CD4-positive, alpha-beta T cell treated with Interferon gamma for 1 hour (primary cell): ENCODE data around the gene AADACL3.
"Not testable (repeated sequence)": the region's sequence is repeated elsewhere in the genome, so short reads cannot be mapped to it uniquely, and the experiment has no call there.

ENCODE experiments used
- DNase-seq: peaks from one replicate; pipeline ENCODE4 v3.0.0-alpha.2; 2020

AADACL3 gene

GRCh38 chr1:12715896-12716437, at the start of gene AADACL3:
Gene AADACL3 (plus strand): TSS chr1:12716110. CDS start chr1:12716177, 67 bp downstream.
- no peak for DNase-seq

GRCh38 chr1:12666141-12666735, 49.7 kb upstream of the AADACL3 start:
- DNase-seq = no peak

GRCh38 chr1:12669529-12670068, 46.3 kb upstream of the AADACL3 start:
- DNase-seq = no peak

GRCh38 chr1:12674358-12674757, 41.6 kb upstream of the AADACL3 start:
- DNase-seq = no peak

GRCh38 chr1:12676122-12676521, 39.8 kb upstream of the AADACL3 start:
- not testable (repeated sequence) for DNase-seq

- no peak for DNase-seq
These were observed 38.3 kb upstream of the AADACL3 start for GRCh38 chr1:12677565-12677964.

- no peak for DNase-seq
These were observed 37.6 kb upstream of the AADACL3 start for GRCh38 chr1:12678350-12678749.

GRCh38 chr1:12678820-12679219, 37.1 kb upstream of the AADACL3 start:
- no peak for DNase-seq

GRCh38 chr1:12690156-12690555, 25.8 kb upstream of the AADACL3 start:
- no peak for DNase-seq

- DNase-seq = no peak
These were observed 22.7 kb upstream of the AADACL3 start for GRCh38 chr1:12692967-12693782.

- DNase-seq = no peak
These were observed 19.3 kb upstream of the AADACL3 start for GRCh38 chr1:12696658-12697057.

- DNase-seq = no peak
These were observed 18.5 kb upstream of the AADACL3 start for GRCh38 chr1:12697397-12697796.

- DNase-seq = no peak
These were observed 12.0 kb upstream of the AADACL3 start for GRCh38 chr1:12703821-12704451.

- DNase-seq = no peak
These were observed 9.8 kb upstream of the AADACL3 start for GRCh38 chr1:12706061-12706460.

- no peak for DNase-seq
These were observed 7.4 kb upstream of the AADACL3 start for GRCh38 chr1:12708396-12709090.

GRCh38 chr1:12709091-12709491, 6.8 kb upstream of the AADACL3 start:
- no peak for DNase-seq

- no peak for DNase-seq
These were observed 6.2 kb upstream of the AADACL3 start for GRCh38 chr1:12709696-12710095.

- DNase-seq = no peak
These were observed 4.4 kb upstream of the AADACL3 start for GRCh38 chr1:12711536-12711935.

GRCh38 chr1:12712076-12712475, 3.8 kb upstream of the AADACL3 start:
- no peak for DNase-seq

- DNase-seq = no peak
These were observed 3.0 kb upstream of the AADACL3 start for GRCh38 chr1:12712929-12713328.

GRCh38 chr1:12713651-12714050, 2.3 kb upstream of the AADACL3 start:
- not testable (repeated sequence) for DNase-seq

- no peak for DNase-seq
These were observed 1.0 kb upstream of the AADACL3 start for GRCh38 chr1:12714710-12715475.
